HG02678 (cell line): ENCODE results near the gene EML6.
"Not testable (repeated sequence)": the region's sequence is repeated elsewhere in the genome, so short reads cannot be mapped to it uniquely, and the experiment has no call there.

Experiments
- ATAC-seq: cut with Tn5 transposase; IDR thresholded peaks from one replicate; pipeline ENCODE4 v1.9.1; 2021; ENCODE audit warnings: mild to moderate bottlenecking, moderate library complexity; ENCODE audit not compliant: unreplicated experiment

EML6 gene

DNA sequence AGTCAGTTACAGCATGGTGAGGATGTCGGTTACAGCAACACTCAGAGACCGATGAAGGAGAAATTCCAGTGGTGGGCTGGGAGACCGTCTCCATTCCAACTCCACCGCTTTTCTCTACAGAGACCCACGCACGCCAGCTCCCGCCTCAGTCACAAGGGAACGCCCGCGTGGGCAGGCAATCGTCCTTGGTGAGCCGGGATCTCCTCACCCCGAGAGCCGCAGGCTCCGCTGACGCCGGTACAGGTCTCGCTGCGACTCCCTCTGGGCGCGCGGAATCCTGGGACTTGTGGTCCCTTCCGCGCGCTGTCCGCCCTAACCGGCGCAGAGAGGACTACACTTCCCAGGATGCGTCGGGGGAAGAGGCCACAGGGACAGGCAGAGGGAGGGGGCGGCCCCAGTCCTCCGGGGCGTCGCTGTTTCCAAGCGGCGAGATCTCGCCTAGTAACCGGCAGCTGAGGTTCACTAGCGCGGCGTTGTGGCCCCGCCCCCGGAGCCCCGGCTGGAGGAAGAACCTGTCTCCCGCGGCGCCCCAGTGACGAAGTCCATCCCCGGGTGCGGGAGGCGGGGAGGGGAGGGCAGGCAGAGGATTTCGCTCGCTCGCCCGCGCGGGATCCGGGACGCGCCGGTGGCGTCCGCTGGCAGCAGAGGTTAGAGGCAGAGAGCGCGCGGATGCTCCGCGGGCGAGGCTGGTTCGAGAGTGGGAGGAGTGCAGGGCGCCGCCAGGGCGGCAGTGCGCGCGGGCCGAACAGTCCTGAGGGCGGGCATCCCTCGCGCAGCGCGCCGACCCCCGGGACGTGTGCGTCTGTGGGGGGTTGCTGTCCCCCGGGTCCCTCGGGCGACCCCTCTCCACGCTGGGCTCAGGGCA, at the start of gene EML6:
EML6 (plus strand) TSS at position 532 of the 865 bp plus-strand sequence. CDS start 1,400 bp downstream, outside the sequence.
- peak; percentile 98 for ATAC-seq

GRCh38 chr2:54675281-54675680, 48.2 kb upstream of the EML6 start:
- no peak for ATAC-seq

GRCh38 chr2:54675738-54676137, 47.7 kb upstream of the EML6 start:
- ATAC-seq, result no peak

DNA sequence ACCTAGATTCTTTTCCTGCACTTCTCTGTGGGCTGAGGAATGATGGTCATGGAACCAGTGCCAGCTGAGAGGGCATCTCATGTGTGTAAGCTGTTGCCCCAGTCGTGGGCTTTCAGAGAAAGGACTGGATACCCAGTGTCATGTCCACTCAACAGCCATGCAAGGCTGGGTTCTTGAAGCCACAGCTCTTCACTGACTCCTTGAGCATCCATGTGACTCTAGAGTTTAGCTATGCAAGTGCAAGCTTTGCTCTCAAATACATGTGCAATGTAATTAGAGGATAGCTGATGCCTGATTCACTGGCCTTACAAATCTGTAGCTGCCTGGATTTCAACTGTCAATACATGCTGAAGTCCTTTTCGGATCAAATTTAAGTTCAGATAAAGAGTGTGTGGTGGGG, 46.8 kb upstream of the EML6 start:
- no peak for ATAC-seq

DNA sequence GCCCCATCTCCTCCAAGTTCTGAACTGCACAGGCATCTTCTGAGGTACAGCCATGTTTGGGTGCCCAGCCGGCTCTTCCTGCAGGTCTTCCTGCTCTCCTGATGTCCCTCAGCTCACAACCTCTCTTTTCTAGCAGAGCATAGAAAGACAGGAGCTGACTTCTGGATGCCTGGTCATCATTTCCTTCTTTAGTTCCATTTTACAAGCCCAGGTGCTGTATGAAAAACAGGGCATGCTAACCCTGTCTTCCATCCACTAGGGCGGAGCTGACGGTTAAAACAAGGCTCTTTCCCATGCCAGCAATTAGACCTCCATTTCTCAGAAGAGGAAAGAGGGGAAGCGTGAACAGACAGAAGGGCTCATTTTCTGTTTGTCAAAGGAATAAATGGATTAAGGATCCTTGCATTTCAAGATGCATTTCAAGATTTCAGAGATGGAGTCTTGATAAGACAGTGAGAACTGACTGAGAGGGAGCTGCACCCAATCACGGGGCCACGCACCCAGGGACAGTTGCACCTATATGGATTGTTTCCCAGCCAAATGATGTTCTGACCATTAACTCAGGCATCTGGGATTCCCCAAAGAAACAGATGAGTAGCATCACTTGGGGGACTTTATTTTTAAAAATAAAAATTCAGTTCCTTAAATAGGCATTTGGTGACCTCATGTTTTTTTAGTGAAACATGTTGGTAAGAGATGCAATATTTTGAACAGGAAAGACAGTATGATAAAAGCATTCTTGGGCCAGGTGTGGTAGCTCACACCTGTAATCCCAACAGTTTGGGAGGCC, 45.8 kb upstream of the EML6 start:
- no peak for ATAC-seq

DNA sequence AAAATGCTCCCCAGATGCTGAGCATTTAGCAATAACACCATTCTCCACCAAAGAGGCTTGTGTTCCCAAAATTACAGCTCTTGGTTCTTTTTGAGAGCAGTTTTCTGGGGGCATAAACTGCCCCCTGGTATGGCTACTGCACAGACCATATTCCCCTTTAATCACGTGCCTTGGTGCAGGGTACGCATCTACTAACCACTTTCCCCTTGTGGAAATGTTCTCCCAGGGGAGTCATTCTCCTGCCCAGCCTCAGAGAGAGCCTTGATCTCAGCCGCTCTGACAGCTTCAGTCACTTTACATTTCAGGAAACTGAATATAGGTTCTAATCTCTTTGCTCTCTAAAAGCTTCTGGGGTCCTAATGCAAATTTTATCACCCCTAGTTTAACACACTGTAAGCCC, 44.7 kb upstream of the EML6 start:
- no peak for ATAC-seq

DNA sequence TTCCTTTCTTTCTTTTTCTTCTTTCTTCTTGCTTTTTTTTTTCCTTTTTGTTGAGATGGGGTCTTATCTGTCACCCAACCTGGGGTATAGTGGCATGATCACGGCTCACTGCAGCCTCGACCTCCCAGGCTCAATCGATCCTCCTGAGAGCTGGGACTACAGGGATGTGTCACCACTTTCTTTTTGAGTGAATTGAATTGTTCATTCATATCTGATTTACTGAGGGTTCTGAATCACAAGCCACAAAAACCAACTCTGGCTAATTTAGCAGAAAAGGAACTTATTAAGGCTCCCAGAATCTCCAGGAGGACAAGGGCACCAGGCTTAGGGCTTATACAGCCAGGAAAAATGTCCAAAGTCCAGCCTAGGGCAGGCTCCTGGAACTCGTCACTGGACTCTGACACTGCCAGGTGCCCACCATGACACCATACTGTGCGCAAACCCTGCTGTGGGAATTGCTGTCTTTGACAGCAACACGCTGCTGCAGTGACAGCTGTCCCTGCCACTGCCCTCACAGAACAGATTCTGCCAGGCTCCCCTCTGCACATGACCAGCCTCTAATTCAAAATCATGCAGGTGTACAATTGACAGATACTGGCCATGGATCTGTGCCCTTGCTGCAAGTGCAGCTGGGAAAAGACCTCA, 42.9 kb upstream of the EML6 start:
- ATAC-seq, result peak; percentile 84

GRCh38 chr2:54681416-54681815, 42.0 kb upstream of the EML6 start:
- ATAC-seq, result no peak

DNA sequence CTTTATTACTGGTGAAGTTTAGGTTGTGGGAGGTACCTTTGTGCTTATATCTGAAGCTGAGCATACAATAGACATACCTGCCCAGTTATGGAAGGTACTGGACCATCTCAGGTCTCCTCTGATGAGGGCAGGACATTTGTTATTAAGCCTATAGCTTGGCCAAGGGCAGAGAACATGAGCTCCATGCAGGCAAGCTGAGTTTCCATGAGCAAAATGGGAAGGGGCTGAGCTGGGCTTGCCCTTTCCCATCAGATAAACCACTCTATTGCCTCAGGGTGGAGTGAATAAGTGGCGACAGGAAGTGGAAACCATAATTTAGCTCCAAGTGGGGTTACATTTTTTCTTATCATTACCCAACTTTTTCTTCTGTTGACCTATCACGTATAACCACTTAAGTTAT, 39.9 kb upstream of the EML6 start:
- no peak for ATAC-seq

DNA sequence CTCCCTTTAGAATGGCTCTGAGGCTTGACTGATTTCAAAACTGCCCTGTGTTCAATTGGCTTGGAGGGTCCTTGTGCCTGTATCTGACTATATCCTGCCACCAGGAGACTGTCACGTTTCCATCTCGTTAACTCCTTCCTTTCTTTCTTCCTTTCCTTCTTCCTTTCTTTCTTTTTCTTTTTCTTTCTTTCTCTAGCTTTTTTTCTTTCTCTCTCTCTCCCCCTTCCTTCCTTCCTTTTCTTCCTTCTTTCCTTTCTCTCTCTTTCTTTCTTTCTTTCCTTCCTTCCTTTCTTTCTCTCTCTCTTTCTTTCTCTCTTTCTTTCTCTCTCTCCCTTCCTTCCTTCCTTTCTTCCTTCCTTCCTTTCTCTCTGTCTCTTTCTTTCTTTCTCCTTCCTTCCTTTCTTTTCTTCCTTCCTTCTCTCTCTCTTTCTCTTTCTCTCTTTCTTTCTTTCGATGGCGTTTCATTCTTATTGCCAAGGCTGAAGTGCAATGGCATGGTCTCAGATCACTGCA, 38.1 kb upstream of the EML6 start:
- ATAC-seq, result no peak

GRCh38 chr2:54687595-54688152, 35.8 kb upstream of the EML6 start:
- ATAC-seq, result no peak

DNA sequence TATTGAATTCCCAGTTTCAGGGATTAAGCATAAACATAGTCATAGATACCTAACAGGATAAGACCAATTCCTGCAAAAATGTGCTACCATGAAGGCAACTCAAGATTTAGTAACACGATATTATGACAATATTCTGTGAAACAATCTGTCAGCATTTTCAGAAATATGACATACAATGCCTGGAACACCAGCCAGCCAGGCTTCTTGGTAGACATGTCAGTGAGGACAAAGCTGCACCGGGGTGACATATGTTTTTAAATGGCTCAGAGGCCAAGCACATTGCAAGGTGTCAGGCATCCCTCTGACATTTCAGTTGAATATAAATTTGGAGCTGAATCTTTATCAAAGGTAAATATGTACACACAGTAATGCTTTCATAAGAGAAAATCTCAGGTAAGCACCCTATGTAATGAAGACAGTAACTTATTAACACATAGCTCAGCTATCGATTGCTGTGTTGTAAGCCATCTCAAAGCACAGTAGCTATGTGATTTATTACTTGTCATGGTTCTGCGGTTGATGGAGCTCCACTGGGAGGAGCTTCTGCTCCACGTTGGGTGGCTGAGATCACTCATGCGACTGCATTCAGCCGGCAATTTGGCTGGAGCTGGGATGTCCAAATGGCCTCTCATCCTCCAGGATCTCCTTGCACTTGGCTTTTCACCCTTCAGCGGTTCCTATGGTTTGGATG, 31.9 kb upstream of the EML6 start:
- ATAC-seq, result no peak

- ATAC-seq, result no peak
These were observed 30.9 kb upstream of the EML6 start for GRCh38 chr2:54692556-54692955.

DNA sequence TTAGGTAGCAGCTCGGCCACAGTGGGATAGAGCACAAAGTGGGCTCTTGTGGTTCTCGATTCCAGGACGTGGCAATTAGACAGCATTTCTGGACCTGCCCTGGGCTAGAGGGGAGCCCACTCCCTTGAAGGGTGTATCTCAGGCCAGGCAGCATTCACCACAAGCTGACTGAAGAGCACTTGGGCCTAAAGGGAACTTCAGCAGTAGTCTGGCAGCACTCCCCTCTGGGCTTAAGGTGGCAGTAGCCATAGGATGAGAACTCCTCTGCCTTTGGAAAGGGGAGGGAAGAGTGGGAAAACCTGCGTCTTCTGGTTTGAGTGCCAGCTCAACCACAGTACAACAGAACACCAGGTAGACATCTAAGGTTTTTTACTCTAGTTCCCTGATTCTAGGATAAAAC, 28.1 kb upstream of the EML6 start:
- no peak for ATAC-seq

DNA sequence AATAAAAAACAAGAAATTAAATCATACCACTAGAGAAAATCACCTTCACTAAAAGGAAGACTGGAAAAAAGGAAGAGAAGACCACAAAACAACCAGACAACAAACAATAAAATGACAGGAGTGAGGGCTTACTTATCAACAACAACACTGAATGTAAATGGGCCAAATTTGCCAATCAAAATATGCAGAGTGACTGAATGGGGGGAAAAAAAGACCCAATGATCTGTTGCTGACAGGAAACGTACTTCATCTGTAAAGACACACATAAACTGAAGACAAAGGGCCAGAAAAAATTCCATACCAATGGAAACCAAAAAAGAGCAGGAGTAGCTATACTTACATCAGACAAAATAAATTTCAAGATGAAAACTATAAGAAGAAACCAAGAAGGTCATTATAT, 25.5 kb upstream of the EML6 start:
- no peak for ATAC-seq

GRCh38 chr2:54698926-54699325, 24.5 kb upstream of the EML6 start:
- ATAC-seq, result not testable (repeated sequence)

DNA sequence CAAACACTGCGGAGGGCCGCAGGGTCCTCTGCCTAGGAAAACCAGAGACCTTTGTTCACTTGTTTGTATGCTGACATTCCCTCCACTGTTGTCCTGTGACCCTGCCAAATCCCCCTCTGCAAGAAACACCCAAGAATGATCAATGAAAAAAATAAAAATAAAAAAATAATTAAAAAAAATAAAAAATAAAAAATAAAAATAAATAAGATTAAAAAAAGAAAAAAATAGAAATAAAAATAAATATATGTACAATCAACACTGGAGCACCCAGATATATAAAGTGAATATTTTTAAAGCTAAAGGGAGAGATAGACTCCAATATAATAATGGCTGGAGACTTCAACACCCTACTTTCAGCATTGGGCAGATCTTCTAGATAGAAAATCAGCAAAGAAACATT, 23.8 kb upstream of the EML6 start:
- ATAC-seq, result no peak

- ATAC-seq, result no peak
These were observed 22.4 kb upstream of the EML6 start for GRCh38 chr2:54701029-54701428.

DNA sequence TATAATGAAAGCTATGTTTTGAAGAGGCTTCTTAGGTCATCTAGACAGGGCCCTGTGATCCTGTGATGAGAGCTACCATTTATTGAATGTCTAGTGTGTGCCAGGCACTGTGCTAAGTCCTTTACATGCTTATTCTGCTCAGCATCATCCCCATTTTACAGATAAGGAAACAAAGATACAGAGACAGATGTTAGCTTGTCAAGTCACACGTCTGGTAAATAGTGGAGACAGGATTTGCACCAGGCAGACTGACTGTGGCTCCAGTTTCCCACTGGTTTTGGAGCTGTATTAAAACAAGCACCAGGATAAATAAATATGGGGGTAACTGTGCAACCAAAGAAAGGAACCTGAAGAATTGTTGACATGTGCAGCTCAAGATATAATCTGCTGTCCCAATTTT, 19.2 kb upstream of the EML6 start:
- ATAC-seq, result no peak
